Lung (tissue), 12 donors: ENCODE data around the gene CD300H. TPM values are rescaled to one million over a fixed set of nuclear protein-coding genes. Genes with fewer than 3 reads are reported as not detected.

Source experiments
- ATAC-seq: fragments of 200-7000 bp; cut with Tn5 transposase; one replicate; pipeline ENCODE4 v1.9.1; 2020; ENCODE audit warnings: moderate number of reproducible peaks; ENCODE audit not compliant: insufficient read depth, low FRiP score
- DNase-seq, 3 donors: peaks; one replicate each; pipeline ENCODE4 v3.0.0-alpha.2; 2013 to 2017
- H3K27ac ChIP-seq, 2 donors: one replicate each; pipeline ENCODE4 v1.5.1; 2013; ENCODE audit warnings: mild to moderate bottlenecking in 2 of 2, moderate library complexity in 2 of 2, control low read depth in 1 of 2, inconsistent platforms in 1 of 2, low read depth in 1 of 2, low read length in 1 of 2
- H3K27me3 ChIP-seq, 3 donors: one replicate each; pipeline ENCODE4 v1.5.1; 2013; ENCODE audit warnings: low read length in 2 of 3; ENCODE audit not compliant: control insufficient read depth in 3 of 3, insufficient read depth in 3 of 3
- H3K36me3 ChIP-seq, 4 donors: one replicate each; pipeline ENCODE4 v1.5.1; 2013; ENCODE audit warnings: low read length in 4 of 4, mild to moderate bottlenecking in 1 of 4, moderate library complexity in 1 of 4; ENCODE audit not compliant: control insufficient read depth in 4 of 4, insufficient read depth in 4 of 4
- H3K4me1 ChIP-seq, 5 donors: one replicate each; pipeline ENCODE4 v1.5.1; 2013; ENCODE audit warnings: low read length in 5 of 5, mild to moderate bottlenecking in 2 of 5, moderate library complexity in 1 of 5; ENCODE audit not compliant: control insufficient read depth in 5 of 5, insufficient read depth in 5 of 5
- H3K4me3 ChIP-seq: one replicate; pipeline ENCODE4 v1.5.1; 2013; ENCODE audit warnings: mild to moderate bottlenecking, control low read depth, moderate library complexity
- H3K9ac ChIP-seq, 2 donors: one replicate each; pipeline ENCODE4 v1.5.1; 2013; ENCODE audit warnings: low read length in 2 of 2, control low read depth in 1 of 2; ENCODE audit not compliant: insufficient read depth in 1 of 2
- H3K9me3 ChIP-seq, 4 donors: one replicate each; pipeline ENCODE4 v1.5.1; 2013; ENCODE audit warnings: low read length in 3 of 4, mild to moderate bottlenecking in 1 of 4, moderate library complexity in 1 of 4; ENCODE audit not compliant: control insufficient read depth in 4 of 4, insufficient read depth in 3 of 4
- WGBS, 2 donors: extraction: QIAGEN DNeasy Blood & Tissue Kit; methylation state at CpG; one replicate each; pipeline ENCODE4 v1.1.7; 2013; 5-methylcytosine and 5-hydroxymethylcytosine counted together
- polyA plus RNA-seq, 2 donors: library from polyadenylated mRNA; stranded (reverse); fragments of 200-250 nt; gene quantifications; one replicate each; pipeline ENCODE4 v1.2.1, GENCODE V29; 2013
- total RNA-seq, 2 donors: library from RNA; depleted of rRNA in 1 of 2; stranded (reverse); fragments of >200 nt in 1 of 2; gene quantifications; one replicate each; pipeline ENCODE4 v1.2.1, GENCODE V29; 2014 to 2021
- TF ChIP-seq, protein P1 (sequence below): IDR thresholded peaks from 2 replicates; pipeline ENCODE4 v1.5.1; 2012; ENCODE audit warnings: mild to moderate bottlenecking; ENCODE audit errors: control extremely low read depth, extremely low read depth
- donor health status: control.
- donor health status: control.
- donor health status: Bipolar disorder and iron deficiency.
- donor health status: healthy.
- donor health status: DM: yes; HTN: yes; CAD: no.

Gene CD300H
- total and polyA plus RNA-seq, 4 donors: 1.1 to 11.9 (median 3.4) TPM; not detected in 1

DNA sequence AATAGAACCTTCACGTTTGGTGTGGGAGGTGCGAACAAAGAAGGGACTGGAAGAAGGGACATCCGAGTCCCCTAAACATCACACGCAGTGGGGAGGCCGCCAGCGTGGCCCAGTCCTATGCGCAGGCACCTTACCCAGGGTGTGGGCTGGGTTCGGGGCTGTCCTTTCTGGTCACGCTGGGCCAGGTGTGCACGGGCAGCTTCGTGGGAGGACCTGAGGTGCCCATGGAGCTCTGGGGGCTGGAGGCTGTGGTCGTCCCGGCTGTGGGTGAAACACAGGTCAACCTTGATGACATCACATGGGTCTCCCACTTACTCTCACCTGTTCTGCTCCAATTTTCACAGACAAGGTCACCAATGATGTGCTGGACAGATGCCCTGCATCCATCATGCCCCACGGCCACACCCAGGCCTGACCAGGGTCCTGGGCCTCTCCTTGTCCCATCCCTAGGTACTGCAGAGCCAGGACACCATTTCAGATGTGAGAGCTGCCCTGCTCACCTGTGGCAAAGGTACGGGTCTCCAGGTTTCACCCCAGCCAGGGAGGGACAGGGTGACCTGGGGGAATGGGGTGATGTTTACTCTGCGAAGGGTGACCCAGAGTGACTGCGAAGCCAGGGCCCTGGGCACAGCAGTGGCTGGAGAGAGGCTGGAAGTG lies 24.5 kb downstream of the CD300H start:
- TF ChIP-seq, protein P1, sequence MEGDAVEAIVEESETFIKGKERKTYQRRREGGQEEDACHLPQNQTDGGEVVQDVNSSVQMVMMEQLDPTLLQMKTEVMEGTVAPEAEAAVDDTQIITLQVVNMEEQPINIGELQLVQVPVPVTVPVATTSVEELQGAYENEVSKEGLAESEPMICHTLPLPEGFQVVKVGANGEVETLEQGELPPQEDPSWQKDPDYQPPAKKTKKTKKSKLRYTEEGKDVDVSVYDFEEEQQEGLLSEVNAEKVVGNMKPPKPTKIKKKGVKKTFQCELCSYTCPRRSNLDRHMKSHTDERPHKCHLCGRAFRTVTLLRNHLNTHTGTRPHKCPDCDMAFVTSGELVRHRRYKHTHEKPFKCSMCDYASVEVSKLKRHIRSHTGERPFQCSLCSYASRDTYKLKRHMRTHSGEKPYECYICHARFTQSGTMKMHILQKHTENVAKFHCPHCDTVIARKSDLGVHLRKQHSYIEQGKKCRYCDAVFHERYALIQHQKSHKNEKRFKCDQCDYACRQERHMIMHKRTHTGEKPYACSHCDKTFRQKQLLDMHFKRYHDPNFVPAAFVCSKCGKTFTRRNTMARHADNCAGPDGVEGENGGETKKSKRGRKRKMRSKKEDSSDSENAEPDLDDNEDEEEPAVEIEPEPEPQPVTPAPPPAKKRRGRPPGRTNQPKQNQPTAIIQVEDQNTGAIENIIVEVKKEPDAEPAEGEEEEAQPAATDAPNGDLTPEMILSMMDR: no peak
- WGBS, 2 donors: 89 to 92% methylated on average over 17 of the region's 17 CpGs
- H3K9me3 ChIP-seq: no peaks in the 10 kb centered on the region
- ATAC-seq (no peak), DNase-seq (no peak)
- peaks cover 0 to 2% (median 0%) of the 10 kb centered on the region in 3 donors for H3K27me3 ChIP-seq
- no peak overlapping the region for H3K27ac ChIP-seq
- no peak overlapping the region for H3K4me3 ChIP-seq
- no peak overlapping the region for H3K9ac ChIP-seq
- no peaks in the 10 kb centered on the region for H3K36me3 ChIP-seq
- no peaks in the 10 kb centered on the region for H3K4me1 ChIP-seq

DNA sequence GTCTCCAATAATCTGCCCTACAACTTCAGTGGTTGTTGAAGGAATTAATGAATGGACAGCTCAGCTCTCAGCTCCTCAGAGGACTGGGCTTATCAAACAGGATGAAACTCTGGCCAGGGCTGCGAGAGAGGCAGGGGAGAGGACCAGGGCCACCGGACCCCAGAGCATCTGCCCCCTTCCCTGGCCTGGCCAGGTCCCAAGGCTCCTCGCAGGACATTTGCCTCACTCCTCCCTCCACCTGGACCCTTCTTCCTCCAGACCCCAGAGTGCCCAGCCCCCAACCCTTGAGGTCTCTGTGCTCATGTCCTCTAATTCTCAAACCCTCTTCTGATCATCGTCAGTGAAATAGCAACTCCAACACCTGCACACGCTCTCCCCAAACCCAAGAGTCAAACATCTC lies 25.1 kb downstream of the CD300H start:
- peaks cover 0 to 6% (median 0%) of the 10 kb centered on the region in 3 donors for H3K27me3 ChIP-seq
- no peak overlapping the region for H3K9ac ChIP-seq
- DNase-seq (no peak), ATAC-seq (no peak)
- WGBS, 2 donors: 85 to 90% methylated on average over 5 of the region's 5 CpGs
- H3K36me3 ChIP-seq: no peaks in the 10 kb centered on the region
- H3K27ac ChIP-seq: no peak overlapping the region
- H3K4me1 ChIP-seq: no peaks in the 10 kb centered on the region
- TF ChIP-seq, protein P1: no peak
- no peaks in the 10 kb centered on the region for H3K9me3 ChIP-seq
- no peak overlapping the region for H3K4me3 ChIP-seq

DNA sequence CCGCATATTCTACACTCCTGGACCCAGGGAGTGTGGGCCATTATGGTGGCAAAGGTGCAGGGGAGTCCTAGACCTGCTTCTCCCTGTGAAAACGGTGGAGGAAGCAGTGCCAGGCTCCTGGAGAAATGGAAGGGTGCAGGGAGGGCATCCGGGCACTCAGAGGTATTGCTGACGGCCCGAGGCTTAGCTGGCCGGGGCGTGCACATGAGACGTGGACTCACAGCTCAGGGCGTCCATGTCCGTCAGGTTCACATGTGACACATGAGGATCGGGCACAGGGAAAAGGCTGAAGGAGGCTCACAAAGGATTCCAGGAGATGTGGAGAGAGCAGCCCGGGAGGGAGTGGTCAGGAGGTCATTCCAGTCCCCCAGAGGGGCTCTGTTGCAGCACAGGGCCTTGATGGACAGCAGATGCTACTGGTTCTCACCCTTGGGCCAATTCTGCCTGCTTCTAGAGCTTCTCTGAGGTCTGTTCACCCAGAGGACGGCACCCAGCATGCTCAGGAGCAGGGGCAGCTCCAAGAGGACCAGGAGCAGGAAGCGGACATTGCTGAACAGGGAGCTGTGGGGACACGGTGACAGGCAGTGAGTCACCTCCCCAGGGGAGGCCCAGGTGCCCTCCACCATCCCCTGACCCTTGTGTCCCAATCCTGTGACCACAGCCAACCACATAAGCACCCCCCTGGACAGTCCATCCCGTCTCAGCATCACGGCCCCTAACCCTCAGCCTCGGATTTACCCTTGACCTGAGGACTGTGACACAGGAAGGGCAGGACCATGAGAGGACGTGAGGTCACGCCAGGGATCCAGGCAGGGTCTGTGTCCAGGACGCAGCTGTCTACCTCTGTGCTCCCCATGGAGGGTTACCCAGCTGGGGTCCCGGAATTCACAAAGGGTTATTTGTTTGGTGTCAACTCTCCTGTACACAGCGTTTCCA lies 25.9 kb downstream of the CD300H start:
- H3K9ac ChIP-seq: no peak overlapping the region
- H3K36me3 ChIP-seq: no peaks in the 10 kb centered on the region
- no peaks in the 10 kb centered on the region for H3K9me3 ChIP-seq
- no peak for ATAC-seq
- peaks cover 0 to 10% (median 0%) of the 10 kb centered on the region in 3 donors for H3K27me3 ChIP-seq
- 74 to 81% methylated on average over 23 of the region's 23 CpGs for WGBS, 2 donors
- TF ChIP-seq, protein P1: no peak
- H3K4me1 ChIP-seq: no peaks in the 10 kb centered on the region
- H3K4me3 ChIP-seq: no peak overlapping the region
- no peak for DNase-seq
- H3K27ac ChIP-seq: no peak overlapping the region
